Prostate gland (tissue), 2 donors: ENCODE results near the gene ABHD16B. TPM values are rescaled to one million over a fixed set of nuclear protein-coding genes. Genes with fewer than 3 reads are reported as not detected.
"Not testable (repeated sequence)": the region's sequence is repeated elsewhere in the genome, so short reads cannot be mapped to it uniquely, and the experiment has no call there.

ENCODE experiments used
- DNase-seq: peaks from one replicate; pipeline ENCODE4 v3.0.0-alpha.2; 2019; ENCODE audit warnings: low spot score
- H3K27ac ChIP-seq, 2 donors: fragments of 200-600 bp; sonication (generic); 2 replicates each; pipeline ENCODE4 v1.5.1; 2017 to 2019
- H3K27me3 ChIP-seq: fragments of 200-600 bp; sonication (generic); replicated peaks from 2 replicates; pipeline ENCODE4 v1.5.1; 2019; ENCODE audit not compliant: insufficient read depth
- H3K36me3 ChIP-seq, 2 donors: fragments of 200-600 bp; sonication (generic); 1 replicate in 1 of 2; 2 replicates in 1 of 2; pipeline versions ENCODE4 v1.5.1 to v1.8.1; 2017 to 2019
- H3K4me1 ChIP-seq: fragments of 200-600 bp; sonication (generic); replicated peaks from 2 replicates; pipeline ENCODE4 v1.5.1; 2019
- H3K4me3 ChIP-seq, 2 donors: fragments of 200-600 bp; sonication (generic); 2 replicates each; pipeline ENCODE4 v1.5.1; 2017 to 2019
- H3K9me3 ChIP-seq: fragments of 200-600 bp; sonication (generic); 2 replicates; pipeline ENCODE4 v1.5.1; 2017
- CTCF ChIP-seq, 4 experiments: fragments of 200-600 bp in 2 of 4; fragments of 450-650 bp in 2 of 4; sonication (generic) in 2 of 4; IDR thresholded peaks; 1 replicate in 3 of 4; 2 replicates in 1 of 4; pipeline ENCODE4 v1.5.1; 2016 to 2019; ENCODE audit warnings: antibody characterized with exemption in 4 of 4, mild to moderate bottlenecking in 2 of 4, moderate library complexity in 2 of 4
- POLR2A ChIP-seq: fragments of 450-650 bp; IDR thresholded peaks from one replicate; pipeline ENCODE4 v1.6.1; 2016; ENCODE audit warnings: antibody characterized with exemption, mild to moderate bottlenecking
- POLR2AphosphoS5 ChIP-seq: sonication (generic); formaldehyde crosslinking; IDR thresholded peaks from one replicate; pipeline ENCODE4 v1.6.1; 2017; ENCODE audit warnings: antibody characterized with exemption
- WGBS: methylation state at CpG from one replicate; pipeline ENCODE4 v1.1.5; 2018; 5-methylcytosine and 5-hydroxymethylcytosine counted together
- intact Hi-C: fragments of 100-400 bp; cut with DNase I; formaldehyde crosslinking; loops from one replicate; pipeline ENCODE4 v1.14.2; 2022
- total RNA-seq, 2 donors: library from RNA; depleted of rRNA; stranded (reverse); fragments of >200 nt; gene quantifications; one replicate each; pipeline ENCODE4 v1.1.0, GENCODE V29; 2016

ABHD16B gene
- total RNA-seq, 2 donors from 2014 or later: 1.6 TPM; not detected in 1

DNA sequence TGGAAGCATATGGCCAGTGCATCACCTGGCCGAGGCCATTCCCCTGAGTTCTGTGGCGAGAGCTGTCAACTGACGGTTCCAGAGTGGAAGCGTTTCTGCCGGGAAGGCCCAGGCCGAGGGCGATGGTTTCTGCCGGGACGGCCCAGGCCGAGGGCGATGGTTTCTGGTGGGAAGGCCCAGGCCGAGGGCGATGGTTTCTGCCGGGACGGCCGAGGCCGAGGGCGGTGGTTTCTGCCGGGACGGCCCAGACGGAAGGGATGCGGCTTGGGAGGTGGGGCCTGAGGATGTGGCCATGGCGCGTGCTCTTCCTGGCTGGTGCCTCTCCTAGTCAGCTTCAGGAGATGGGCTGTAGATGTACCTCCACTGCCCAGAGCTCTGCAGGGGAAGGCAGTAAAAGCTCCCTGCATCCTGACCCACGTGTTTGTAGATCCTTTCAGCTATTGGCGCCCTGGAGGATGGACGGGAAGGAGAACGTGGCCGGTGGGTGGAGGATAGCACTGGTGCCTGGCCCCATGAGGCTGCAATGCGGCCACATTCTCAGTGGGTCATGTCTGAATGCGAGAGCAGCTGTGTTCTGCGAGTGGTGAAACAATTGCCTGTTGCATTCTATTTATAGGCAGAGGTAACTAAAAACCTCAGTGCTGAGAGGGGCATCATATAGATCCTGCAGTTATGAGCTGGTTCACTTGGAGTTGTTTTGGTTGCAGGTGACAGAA, 16.6 kb downstream of the ABHD16B start:
- no peak overlapping the region for H3K4me3 ChIP-seq
- no peaks in the 10 kb centered on the region for H3K27me3 ChIP-seq
- WGBS: 93% methylated on average over 32 of the region's 32 CpGs
- H3K36me3 ChIP-seq: peaks cover 0 to 6% of the 10 kb centered on the region in 2 donors
- DNase-seq: no peak
- no peaks in the 10 kb centered on the region for H3K4me1 ChIP-seq
- H3K9me3 ChIP-seq: no peaks in the 10 kb centered on the region
- TF ChIP-seq POLR2AphosphoS5: no peak
- TF ChIP-seq POLR2A: no peak
- no peak for TF ChIP-seq CTCF (IDR thresholded peaks at IDR 0.05)
- no peak overlapping the region for H3K27ac ChIP-seq
- intact Hi-C loops: no loop called here

GRCh38 chr20:63878899-63879663, 17.8 kb downstream of the ABHD16B start:
- TF ChIP-seq POLR2A (no peak), POLR2AphosphoS5 (no peak), CTCF (IDR thresholded peaks at IDR 0.05) (no peak)
- Histone ChIP-seq H3K9me3 (no peaks in the 10 kb centered on the region), H3K4me3 (no peak overlapping the region), H3K27me3 (no peaks in the 10 kb centered on the region), H3K4me1 (peaks cover 1% of the 10 kb centered on the region), H3K36me3 (peaks cover 0 to 6% of the 10 kb centered on the region in 2 donors), H3K27ac (no peak overlapping the region)
- DNase-seq: no peak
- intact Hi-C loops: no loop called here
- 93% methylated on average over 14 of the region's 14 CpGs for WGBS

- intact Hi-C loops, H3K4me3 ChIP-seq, DNase-seq, H3K27me3 ChIP-seq, H3K27ac ChIP-seq, H3K9me3 ChIP-seq, H3K4me1 ChIP-seq, H3K36me3 ChIP-seq: not testable (repeated sequence)
- 93% methylated on average over 13 of the region's 13 CpGs for WGBS
Measured at GRCh38 chr20:63880901-63881300, 19.6 kb downstream of the ABHD16B start.

GRCh38 chr20:63881451-63882226, 20.3 kb downstream of the ABHD16B start:
- intact Hi-C loops: no loop called here
- peaks cover 5% of the 10 kb centered on the region for H3K4me1 ChIP-seq

More at GRCh38 chr20:63881451-63882226, 20.3 kb downstream of the ABHD16B start:
- TF ChIP-seq POLR2A (no peak), POLR2AphosphoS5 (no peak), CTCF (IDR thresholded peaks at IDR 0.05) (no peak)
- H3K27me3 ChIP-seq: no peaks in the 10 kb centered on the region
- H3K9me3 ChIP-seq: no peaks in the 10 kb centered on the region
- peak overlapping the region in 1 of 2 donors; percentile 39 for H3K27ac ChIP-seq
- WGBS: 82% methylated on average over 16 of the region's 19 CpGs
- H3K4me3 ChIP-seq: no peak overlapping the region
- H3K36me3 ChIP-seq: no peaks in the 10 kb centered on the region
- no peak for DNase-seq
